HG02884 (cell line): ENCODE measurements around the gene CHD6.

Source experiments
- ATAC-seq: cut with Tn5 transposase; IDR thresholded peaks from one replicate; pipeline ENCODE4 v1.9.1; 2021; ENCODE audit warnings: mild to moderate bottlenecking, moderate library complexity; ENCODE audit not compliant: unreplicated experiment

The CHD6 gene

GRCh38 chr20:41398408-41398807 lies 219.8 kb downstream of the CHD6 start:
- no peak for ATAC-seq

GRCh38 chr20:41395667-41396664 lies 222.2 kb downstream of the CHD6 start:
- ATAC-seq, result no peak

DNA sequence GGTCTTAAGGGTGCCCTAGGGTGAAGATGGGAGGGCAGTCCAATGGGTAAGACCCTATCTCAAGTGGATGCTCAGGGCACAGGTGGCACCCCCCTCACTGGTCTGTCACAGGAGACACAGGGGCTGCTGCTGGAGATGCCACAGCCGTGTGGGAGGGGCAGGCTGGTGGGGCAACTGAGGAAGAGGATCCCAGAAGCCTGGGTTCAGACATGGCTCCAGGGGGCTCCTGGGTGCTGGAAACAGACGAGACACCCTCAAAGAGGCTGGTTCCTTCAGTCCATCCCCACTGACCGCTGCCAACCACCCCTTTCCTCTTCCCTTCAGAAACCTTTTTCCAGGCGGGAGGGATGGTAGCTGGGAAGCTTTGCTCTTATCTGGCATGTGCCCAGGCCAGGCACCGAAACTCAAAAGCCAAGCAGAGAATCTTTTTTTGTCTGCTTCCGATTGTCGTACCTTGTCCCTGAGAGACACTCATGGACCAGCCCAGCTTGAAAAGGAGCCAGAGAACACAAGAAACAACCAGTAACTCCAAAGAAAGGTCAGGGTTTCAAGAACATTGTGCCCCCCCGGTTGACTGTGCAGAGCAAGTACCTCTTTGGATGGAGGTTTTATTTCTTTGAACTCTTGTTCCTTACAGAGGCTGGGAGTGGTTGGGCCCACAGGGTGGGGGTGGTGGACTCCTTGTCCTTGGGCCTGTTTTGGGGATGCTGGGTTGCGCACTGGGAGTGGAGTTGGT lies 223.1 kb downstream of the CHD6 start:
- ATAC-seq, result no peak

DNA sequence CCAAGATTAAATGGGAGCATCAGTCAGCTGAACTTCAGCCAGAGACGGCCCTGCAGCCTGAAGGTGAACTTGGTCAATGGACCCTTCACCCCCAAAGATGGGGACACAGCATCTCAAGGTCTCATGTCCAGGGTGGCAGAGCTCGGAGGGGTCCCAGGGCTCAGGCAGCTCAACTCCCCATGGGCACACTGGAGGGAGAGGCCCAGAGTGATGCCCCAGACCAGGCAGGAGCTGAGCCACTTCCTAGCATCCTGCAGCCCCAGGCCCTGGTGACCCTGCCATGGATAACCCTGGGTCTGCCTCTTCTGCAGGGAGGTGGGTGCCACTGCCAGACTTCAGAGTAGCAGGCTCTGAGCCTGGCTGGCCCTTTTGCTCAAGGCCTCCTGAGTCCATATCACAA lies 224.1 kb downstream of the CHD6 start:
- ATAC-seq, result no peak

DNA sequence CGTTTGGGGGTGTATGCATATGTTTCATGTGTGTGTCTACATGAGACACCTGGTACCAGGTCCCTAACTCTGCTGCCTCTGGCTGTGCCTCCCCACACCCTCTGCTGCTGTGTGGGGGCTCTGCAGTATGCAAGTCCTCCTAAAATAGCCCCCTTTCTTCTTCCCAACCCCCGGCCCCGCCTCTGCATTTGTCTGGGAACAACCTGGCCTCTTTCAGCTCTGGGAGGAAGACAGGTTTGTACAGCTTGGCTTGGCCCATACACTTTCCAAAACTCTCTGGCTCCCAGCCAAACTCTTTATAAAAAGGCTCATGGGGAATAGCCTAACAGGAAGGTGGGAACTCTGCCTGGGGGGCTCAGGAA lies 224.5 kb downstream of the CHD6 start:
- no peak for ATAC-seq

- ATAC-seq, result no peak
Measured at GRCh38 chr20:41392871-41393704, 225.1 kb downstream of the CHD6 start.

- ATAC-seq, result no peak
Measured at GRCh38 chr20:41392295-41392694, 225.9 kb downstream of the CHD6 start.

DNA sequence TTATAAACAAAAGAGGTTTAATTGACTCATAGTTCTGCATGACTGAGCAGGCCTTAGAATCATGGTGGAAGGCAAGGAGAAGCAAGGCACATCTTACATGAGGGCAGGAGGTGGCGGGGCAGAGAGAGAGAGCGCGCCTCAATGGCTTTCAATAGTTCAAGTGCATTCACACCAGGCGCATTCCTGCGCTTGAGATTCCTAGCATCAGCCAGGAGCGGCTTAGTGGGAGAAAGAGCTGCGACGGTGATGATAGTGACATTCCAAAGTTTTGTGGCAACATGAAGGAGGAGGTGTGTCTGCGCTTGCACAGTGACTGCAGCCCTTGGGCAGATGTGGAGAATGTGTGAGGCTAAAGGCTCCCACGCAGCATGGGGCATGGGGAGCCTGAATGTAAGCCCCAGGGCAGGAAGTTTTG lies 226.6 kb downstream of the CHD6 start:
- ATAC-seq, result no peak

GRCh38 chr20:41390889-41391288 lies 227.3 kb downstream of the CHD6 start:
- no peak for ATAC-seq

GRCh38 chr20:41387444-41387851 lies 230.7 kb downstream of the CHD6 start:
- ATAC-seq, result no peak

DNA sequence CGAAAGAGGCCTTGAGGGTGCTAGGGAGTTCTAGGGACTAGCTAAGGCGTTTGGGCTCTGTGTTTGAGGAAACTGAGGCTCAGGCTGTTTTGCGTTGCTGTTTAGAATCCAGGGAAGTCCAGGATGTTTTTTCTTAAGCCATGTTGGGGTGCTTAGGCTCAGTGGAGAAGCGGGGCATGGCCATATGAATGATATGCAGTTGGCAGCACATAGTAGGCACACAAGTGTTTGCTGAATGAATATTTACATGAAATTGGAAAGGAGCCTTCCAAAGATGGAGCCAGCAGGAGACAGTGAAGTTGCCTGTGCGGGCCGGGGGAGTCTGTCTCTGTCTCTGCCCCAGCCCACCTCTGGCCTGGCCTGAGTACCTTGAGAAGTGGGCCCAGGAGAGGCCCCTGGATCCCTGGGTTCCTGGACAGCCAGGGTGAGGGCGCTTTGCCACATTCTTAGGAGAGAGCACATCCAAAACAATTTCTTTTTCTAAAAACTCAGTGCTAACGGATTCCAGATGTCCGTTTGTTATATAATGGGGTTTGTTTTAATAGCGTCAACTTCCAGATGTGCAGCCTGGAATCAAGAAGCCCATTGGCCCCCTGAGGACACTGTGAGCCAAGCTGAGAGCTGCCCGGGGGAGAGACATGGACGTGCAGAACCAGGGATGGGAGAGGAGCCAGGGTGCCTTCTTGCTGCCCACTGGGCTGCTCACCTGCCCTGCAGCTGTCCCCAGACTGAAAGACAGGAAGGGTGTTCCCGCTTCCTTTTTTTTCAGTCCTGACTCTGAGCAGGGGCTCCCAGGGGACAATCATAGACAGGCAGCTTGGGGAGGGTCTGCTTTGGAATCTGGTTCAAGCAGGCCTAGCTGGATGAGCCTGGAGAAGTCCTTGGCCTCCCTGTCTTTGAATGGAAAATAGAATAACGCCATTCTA lies 231.4 kb downstream of the CHD6 start:
- no peak for ATAC-seq

GRCh38 chr20:41382791-41383305 lies 235.3 kb downstream of the CHD6 start:
- ATAC-seq, result no peak

DNA sequence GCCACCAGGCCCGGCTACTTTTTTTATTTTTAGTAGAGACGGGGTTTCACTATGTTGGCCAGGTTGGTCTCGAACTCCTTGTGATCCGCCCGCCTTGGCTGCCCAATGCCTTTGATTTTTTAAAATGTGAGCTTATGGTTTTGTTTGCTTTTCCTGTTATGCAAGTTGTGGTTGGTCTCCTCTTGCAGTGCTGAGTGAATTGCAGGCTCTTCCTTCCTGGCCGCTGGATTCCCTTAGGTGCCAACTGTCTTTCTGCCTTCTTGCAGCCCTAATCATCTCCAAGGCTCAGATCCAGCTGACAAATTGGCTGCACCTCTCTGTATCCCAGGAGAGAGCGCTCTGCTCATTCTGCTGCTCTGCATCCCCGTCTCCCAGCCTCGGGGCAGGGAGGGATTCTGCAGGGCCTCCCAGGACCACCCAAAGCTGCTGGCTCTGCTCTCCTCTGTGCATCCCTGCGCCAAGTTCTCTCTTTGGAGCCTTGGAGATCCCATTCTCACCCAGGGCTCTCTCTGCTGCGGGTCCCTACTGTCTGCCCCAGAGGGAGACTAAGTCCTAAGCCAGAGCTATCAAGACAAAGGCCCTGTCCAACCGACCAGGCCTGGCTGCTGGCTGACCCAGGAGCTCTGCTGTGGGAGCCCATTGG lies 237.5 kb downstream of the CHD6 start:
- no peak for ATAC-seq

DNA sequence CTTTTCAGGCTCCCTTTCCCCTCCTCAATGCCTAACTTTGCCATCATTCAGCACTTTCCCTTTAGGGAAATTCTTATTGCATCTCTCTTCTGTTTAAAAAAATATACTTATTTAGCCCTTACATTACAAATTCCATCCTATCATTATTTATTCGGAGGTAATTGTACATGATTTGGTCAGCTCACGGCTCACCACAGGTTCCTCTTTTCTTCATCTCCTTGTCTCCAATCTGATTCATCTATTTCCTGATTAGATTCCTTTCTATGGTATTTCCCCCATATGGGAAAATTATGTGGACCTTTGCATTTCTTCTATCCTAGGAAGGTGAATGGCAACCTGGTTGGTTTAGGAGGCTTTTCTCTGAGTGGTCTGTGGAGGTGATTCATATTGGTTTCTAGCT lies 238.6 kb downstream of the CHD6 start:
- ATAC-seq, result no peak

- no peak for ATAC-seq
Measured at GRCh38 chr20:41377275-41377674, 240.9 kb downstream of the CHD6 start.

GRCh38 chr20:41376349-41376748 lies 241.8 kb downstream of the CHD6 start:
- ATAC-seq, result no peak

DNA sequence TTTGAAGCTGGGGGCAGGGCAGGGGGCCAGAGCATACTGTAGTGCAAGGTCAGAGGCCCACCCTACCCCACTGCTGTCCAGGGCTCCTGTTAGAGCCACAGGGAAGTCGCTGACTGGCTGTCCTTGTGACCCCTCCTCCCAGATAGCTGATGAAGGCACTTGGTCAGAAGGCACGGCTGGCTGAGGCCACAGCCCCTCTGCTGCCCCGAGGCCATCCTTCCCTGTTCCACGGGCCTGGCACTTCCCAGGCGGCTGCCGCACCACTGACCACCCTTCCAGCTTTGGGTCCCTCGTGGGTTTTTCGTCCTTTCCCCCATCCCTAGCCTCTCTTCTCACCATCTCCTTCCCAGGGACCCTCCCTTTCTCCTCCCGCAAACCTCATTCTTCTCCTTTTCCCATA lies 242.3 kb downstream of the CHD6 start:
- ATAC-seq, result no peak

DNA sequence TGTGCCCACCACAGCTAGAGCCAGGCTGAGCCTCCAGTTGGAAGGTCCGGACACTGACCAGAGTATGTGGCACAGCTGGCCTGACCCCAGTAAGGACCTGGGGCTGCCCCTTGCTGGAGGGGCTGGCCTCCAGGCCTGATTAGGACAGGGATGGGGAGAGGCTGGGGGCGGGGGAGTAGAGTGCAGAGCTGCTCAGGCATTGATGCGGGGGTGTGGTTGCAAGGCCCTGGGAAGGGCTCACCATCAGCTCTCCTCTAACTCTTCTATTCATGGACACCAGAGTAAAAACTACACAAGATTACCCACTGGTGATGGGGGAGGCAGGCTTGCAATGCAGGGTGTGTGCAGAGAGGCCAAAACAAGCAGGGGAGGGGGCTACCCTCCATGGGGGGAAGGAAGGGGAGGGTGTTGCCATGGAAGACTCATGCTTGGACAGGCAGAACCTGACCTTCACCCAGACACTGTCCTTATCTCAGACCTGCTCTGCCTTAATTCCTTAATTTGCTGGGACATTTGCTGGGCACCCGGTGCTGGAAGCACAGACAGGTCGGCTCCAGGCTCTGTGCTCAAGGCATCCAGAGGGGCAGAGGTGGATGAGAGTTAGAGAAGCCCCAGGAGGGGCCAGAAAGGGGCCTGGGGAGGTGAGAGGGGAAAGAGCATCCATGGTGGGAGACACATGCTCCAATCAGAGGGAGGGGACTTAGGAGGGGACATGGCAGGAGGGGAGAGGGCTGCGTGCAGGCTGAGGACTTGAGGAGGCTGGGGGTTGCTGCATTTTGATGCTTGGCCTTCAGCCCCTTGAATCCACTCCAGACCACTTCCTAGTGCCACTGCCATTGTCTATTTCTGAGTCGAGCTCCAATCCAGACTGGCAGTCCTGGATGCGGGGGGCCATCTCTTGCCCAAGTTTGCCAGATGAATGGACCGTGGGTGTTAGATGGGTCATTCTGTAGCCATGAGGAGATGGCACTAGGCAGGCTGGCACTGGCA lies 244.0 kb downstream of the CHD6 start:
- ATAC-seq, result no peak
